DMS114 treated with DMSO at 0.1 percent for 48 hours (cell line): ENCODE data around the gene FSTL4.

ENCODE experiments used
- DNase-seq: peaks from one replicate; lab custom pipeline; 2025; ENCODE audit not compliant: unreplicated experiment; lab: John Stamatoyannopoulos, UW

FSTL4 gene

GRCh38 chr5:133274597-133274935, 337.8 kb downstream of the FSTL4 start:
- DNase-seq, result no peak

- DNase-seq, result no peak
These were observed 338.4 kb downstream of the FSTL4 start for GRCh38 chr5:133273661-133274596.

- no peak for DNase-seq
These were observed 340.0 kb downstream of the FSTL4 start for GRCh38 chr5:133272345-133272744.

- no peak for DNase-seq
These were observed 340.7 kb downstream of the FSTL4 start for GRCh38 chr5:133271606-133272005.

- no peak for DNase-seq
These were observed 342.6 kb downstream of the FSTL4 start for GRCh38 chr5:133269691-133270090.

GRCh38 chr5:133267601-133268000, 344.7 kb downstream of the FSTL4 start:
- no peak for DNase-seq

- DNase-seq, result no peak
These were observed 345.4 kb downstream of the FSTL4 start for GRCh38 chr5:133266966-133267365.

- DNase-seq, result no peak
These were observed 345.8 kb downstream of the FSTL4 start for GRCh38 chr5:133266527-133266878.

- DNase-seq, result no peak
These were observed 346.4 kb downstream of the FSTL4 start for GRCh38 chr5:133265720-133266526.

GRCh38 chr5:133265257-133265656, 347.1 kb downstream of the FSTL4 start:
- no peak for DNase-seq

- DNase-seq, result no peak
These were observed 349.7 kb downstream of the FSTL4 start for GRCh38 chr5:133262690-133263089.

GRCh38 chr5:133261993-133262392, 350.3 kb downstream of the FSTL4 start:
- no peak for DNase-seq

GRCh38 chr5:133260715-133261114, 351.6 kb downstream of the FSTL4 start:
- DNase-seq, result peak; percentile 21

- DNase-seq, result no peak
These were observed 352.9 kb downstream of the FSTL4 start for GRCh38 chr5:133259199-133259997.

- no peak for DNase-seq
These were observed 354.4 kb downstream of the FSTL4 start for GRCh38 chr5:133257977-133258376.

- no peak for DNase-seq
These were observed 356.1 kb downstream of the FSTL4 start for GRCh38 chr5:133256276-133256675.

GRCh38 chr5:133254803-133255202, 357.5 kb downstream of the FSTL4 start:
- no peak for DNase-seq

GRCh38 chr5:133253671-133254070, 358.7 kb downstream of the FSTL4 start:
- DNase-seq, result no peak

GRCh38 chr5:133253070-133253469, 359.3 kb downstream of the FSTL4 start:
- DNase-seq, result no peak

- DNase-seq, result no peak
These were observed 360.2 kb downstream of the FSTL4 start for GRCh38 chr5:133252133-133252480.

- no peak for DNase-seq
These were observed 360.8 kb downstream of the FSTL4 start for GRCh38 chr5:133251296-133252132.
